ENCODE measurements around the gene TTC7B. TPM values are rescaled to one million over a fixed set of nuclear protein-coding genes. Genes with fewer than 3 reads are reported as not detected.
A peak's percentile ranks its signal among the peaks of the same experiment; 100 is the strongest.

TTC7B gene
- total and polyA plus RNA-seq, 9 of the 15 experiments (the other 6 are each of a cell fraction or from before 2014, with no cell fraction given) = 2.2 to 77.2 (median 36.7) TPM

- ATAC-seq (no peak), DNase-seq (ENCODE audit: extremely low read depth in 1 of 4, low spot score in 3 of 4) (no peak), FAIRE-seq (no peak)
- in situ Hi-C loops (cut with MboI) (no loop called here), intact Hi-C loops (cut with micrococcal nuclease) (no loop called here)
- Histone ChIP-seq H3K9ac (ENCODE audit: insufficient read depth in 1 of 2, low read depth in 2 of 2, low read length in 2 of 2) (0 out of 4 replicates have a peak overlapping the region, but pooled peaks of 1 of the 2 experiments have one; percentile 13), H3K9me1 (ENCODE audit: control insufficient read depth, insufficient read depth, low read length) (no peaks in the 10 kb centered on the region), H3K4me1 (replicated peaks in 1 of 2; ENCODE audit: control insufficient read depth in 2 of 2, insufficient read depth in 2 of 2, low read length in 2 of 2) (no peaks in the 10 kb centered on the region; a peak in 1 of 5 replicates), H3K79me2 (ENCODE audit: control insufficient read depth, insufficient read depth, low read length) (no peaks in the 10 kb centered on the region), H4K20me1 (replicated peaks; ENCODE audit: control insufficient read depth, insufficient read depth, low read length) (no peaks in the 10 kb centered on the region), H3K27me3 (ENCODE audit: control insufficient read depth in 2 of 2, insufficient read depth in 2 of 2, low read length in 2 of 2) (no peaks in the 10 kb centered on the region), H3K4me3 (no peak overlapping the region), H3K27ac (ENCODE audit: extremely low read depth, low read depth, low read length) (no peak overlapping the region), H2AFZ (ENCODE audit: low read depth, low read length) (no peak overlapping the region), H3K4me2 (ENCODE audit: insufficient read depth, low read length) (no peak overlapping the region), H3K9me3 (replicated peaks; ENCODE audit: control insufficient read depth, insufficient read depth, low read depth, low read length) (no peaks in the 10 kb centered on the region), H3K36me3 (ENCODE audit: control insufficient read depth, insufficient read depth, low read length) (peaks cover 17% of the 10 kb centered on the region; the same call in 2 of the 3 replicates)
- ChIA-PET POLR2A (interaction anchor here (0.6 kb wide), 1 partner anchor 55 kb away, joined by 3 read pairs; no protein-coding TSS in a partner anchor), CTCF (ENCODE audit: low intra/inter-chr PET ratio) (no interaction called here)
- no TSS peak for BruUV-seq (replicated peaks)
- WGBS (ENCODE audit: insufficient coverage, low coverage, missing lambda C conversion rate) = 95% methylated on average over 6 of the region's 11 CpGs
- TF ChIP-seq CTCF (IDR thresholded peaks at IDR 0.05 in 2 of 3, conservative IDR thresholded peaks at IDR 0.05 in 1 of 3; ENCODE audit: insufficient read depth in 2 of 3, low read depth in 1 of 3, low read length in 3 of 3) (no peak), CGGBP1 (CRISPR knock-in tag; IDR thresholded peaks at IDR 0.05) (no peak), MTA1 (IDR thresholded peaks at IDR 0.05; ENCODE audit: borderline replicate concordance) (no peak), ASH1L (IDR thresholded peaks at IDR 0.05; ENCODE audit: borderline replicate concordance, low read depth, partially characterized antibody) (no peak), REST (IDR thresholded peaks at IDR 0.05; ENCODE audit: borderline replicate concordance) (no peak), REST (CRISPR knock-in tag; IDR thresholded peaks at IDR 0.05; ENCODE audit: low read depth) (no peak), KHSRP (IDR thresholded peaks at IDR 0.05) (no peak), ELF2 (CRISPR knock-in tag; IDR thresholded peaks at IDR 0.05) (no peak), CEBPZ (IDR thresholded peaks at IDR 0.05; ENCODE audit: borderline replicate concordance, low read depth, low read length) (no peak)
These were observed 249.0 kb downstream of the TTC7B start for GRCh38 chr14:90567191-90567590.

Measured in K562 (cell line).